OCI-LY3 (cell line): Measurements from ENCODE around the gene FNDC3A.

ENCODE experiments used
- EZH2phosphoT487 ChIP-seq: fragments of 200-600 bp; shearing (Covaris generic); IDR thresholded peaks from 2 replicates; pipeline ENCODE4 v1.6.1; 2018; ENCODE audit warnings: antibody characterized with exemption, mixed run types, low read depth
- TF ChIP-seq, protein P1 (sequence below): fragments of 200-600, 300-600 bp; sonication (generic); IDR thresholded peaks from 2 replicates; pipeline ENCODE4 v1.5.1; 2014; ENCODE audit warnings: antibody characterized with exemption, low read length, low read depth

DNA sequence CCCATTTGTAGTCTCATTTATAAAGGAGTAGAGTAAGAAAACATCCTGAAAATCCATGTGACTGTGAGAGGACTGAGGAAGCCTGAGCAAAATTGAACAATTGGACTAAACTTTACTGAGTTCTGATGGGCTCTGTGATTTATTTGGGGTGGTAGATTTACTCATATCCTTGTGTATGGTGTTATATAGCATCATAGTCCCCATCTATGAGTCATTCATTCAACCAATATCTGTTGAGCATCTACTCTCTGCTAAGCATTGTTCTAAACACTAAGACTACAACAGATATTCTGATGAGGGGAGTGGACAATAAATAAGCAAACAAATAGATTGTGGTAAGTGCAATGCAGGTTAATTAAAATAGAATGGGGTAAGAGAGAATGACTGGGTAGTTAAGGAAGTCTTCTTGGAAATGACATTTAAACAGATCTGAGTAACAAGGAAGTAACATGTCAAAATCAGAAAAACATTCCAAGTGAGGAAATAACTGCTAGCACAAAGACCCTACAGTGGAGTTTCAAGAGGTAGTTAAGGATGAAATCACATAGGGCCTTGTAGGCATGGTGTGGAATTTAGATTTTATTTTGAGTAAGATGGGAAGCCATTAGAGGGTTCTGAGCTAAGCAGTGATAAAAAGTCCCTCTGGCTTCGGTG, 208.1 kb downstream of the FNDC3A start:
- TF ChIP-seq EZH2phosphoT487, result no peak
- TF ChIP-seq, protein P1, sequence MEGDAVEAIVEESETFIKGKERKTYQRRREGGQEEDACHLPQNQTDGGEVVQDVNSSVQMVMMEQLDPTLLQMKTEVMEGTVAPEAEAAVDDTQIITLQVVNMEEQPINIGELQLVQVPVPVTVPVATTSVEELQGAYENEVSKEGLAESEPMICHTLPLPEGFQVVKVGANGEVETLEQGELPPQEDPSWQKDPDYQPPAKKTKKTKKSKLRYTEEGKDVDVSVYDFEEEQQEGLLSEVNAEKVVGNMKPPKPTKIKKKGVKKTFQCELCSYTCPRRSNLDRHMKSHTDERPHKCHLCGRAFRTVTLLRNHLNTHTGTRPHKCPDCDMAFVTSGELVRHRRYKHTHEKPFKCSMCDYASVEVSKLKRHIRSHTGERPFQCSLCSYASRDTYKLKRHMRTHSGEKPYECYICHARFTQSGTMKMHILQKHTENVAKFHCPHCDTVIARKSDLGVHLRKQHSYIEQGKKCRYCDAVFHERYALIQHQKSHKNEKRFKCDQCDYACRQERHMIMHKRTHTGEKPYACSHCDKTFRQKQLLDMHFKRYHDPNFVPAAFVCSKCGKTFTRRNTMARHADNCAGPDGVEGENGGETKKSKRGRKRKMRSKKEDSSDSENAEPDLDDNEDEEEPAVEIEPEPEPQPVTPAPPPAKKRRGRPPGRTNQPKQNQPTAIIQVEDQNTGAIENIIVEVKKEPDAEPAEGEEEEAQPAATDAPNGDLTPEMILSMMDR, result no peak
